Stimulated activated CD8-positive, alpha-beta memory T cell treated with anti-CD3 and anti-CD28 coated beads, Interleukin-7, amount 100 ng/mL, for 24 hours (primary cell): Measurements from ENCODE around the gene SEMA6A.
"Not testable (repeated sequence)": the region's sequence is repeated elsewhere in the genome, so short reads cannot be mapped to it uniquely, and the experiment has no call there.

Source experiments
- DNase-seq: peaks from one replicate; pipeline ENCODE4 v3.0.0-alpha.2; 2020; ENCODE audit warnings: low read depth

Gene SEMA6A

GRCh38 chr5:116553366-116553765 is 21.3 kb downstream of the SEMA6A start:
- DNase-seq: no peak

- DNase-seq: no peak
Measured at GRCh38 chr5:116550082-116550481, 24.5 kb downstream of the SEMA6A start.

GRCh38 chr5:116546743-116547124 is 27.9 kb downstream of the SEMA6A start:
- DNase-seq: no peak

GRCh38 chr5:116546033-116546742 is 28.4 kb downstream of the SEMA6A start:
- DNase-seq: no peak

GRCh38 chr5:116545465-116545864 is 29.2 kb downstream of the SEMA6A start:
- not testable (repeated sequence) for DNase-seq

- DNase-seq: no peak
Measured at GRCh38 chr5:116544531-116545241, 29.9 kb downstream of the SEMA6A start.

- no peak for DNase-seq
Measured at GRCh38 chr5:116543501-116543900, 31.1 kb downstream of the SEMA6A start.

- no peak for DNase-seq
Measured at GRCh38 chr5:116542619-116543018, 32.0 kb downstream of the SEMA6A start.

GRCh38 chr5:116539222-116539621 is 35.4 kb downstream of the SEMA6A start:
- DNase-seq: no peak

GRCh38 chr5:116536316-116537083 is 38.1 kb downstream of the SEMA6A start:
- no peak for DNase-seq

GRCh38 chr5:116534964-116535651 is 39.5 kb downstream of the SEMA6A start:
- no peak for DNase-seq

- DNase-seq: no peak
Measured at GRCh38 chr5:116532762-116533525, 41.7 kb downstream of the SEMA6A start.

GRCh38 chr5:116531635-116532034 is 43.0 kb downstream of the SEMA6A start:
- DNase-seq: no peak

- DNase-seq: no peak
Measured at GRCh38 chr5:116531117-116531516, 43.5 kb downstream of the SEMA6A start.

GRCh38 chr5:116530276-116530675 is 44.3 kb downstream of the SEMA6A start:
- DNase-seq: no peak

- DNase-seq: no peak
Measured at GRCh38 chr5:116529615-116530014, 45.0 kb downstream of the SEMA6A start.

GRCh38 chr5:116528519-116529234 is 45.9 kb downstream of the SEMA6A start:
- no peak for DNase-seq

- no peak for DNase-seq
Measured at GRCh38 chr5:116527582-116527981, 47.0 kb downstream of the SEMA6A start.

GRCh38 chr5:116525674-116526073 is 48.9 kb downstream of the SEMA6A start:
- no peak for DNase-seq

GRCh38 chr5:116524966-116525365 is 49.7 kb downstream of the SEMA6A start:
- DNase-seq: no peak
